Measurements from ENCODE around the gene PDSS2.

GRCh38 chr6:107125771-107126170 is 333.6 kb downstream of the PDSS2 start:
- TF ChIP-seq POLR2A (IDR thresholded peaks at IDR 0.05; ENCODE audit: low read depth, low read length) = no peak
- TF ChIP-seq POLR2AphosphoS5 (IDR thresholded peaks at IDR 0.05; ENCODE audit: low read depth, low read length) = no peak
- no peak for TF ChIP-seq SPI1 (IDR thresholded peaks at IDR 0.05; ENCODE audit: low read depth, low read length)
- TF ChIP-seq TAF1 (IDR thresholded peaks at IDR 0.05; ENCODE audit: low read depth, low read length) = no peak

All from GM12891 (cell line).